HepG2 (cell line): ENCODE data around the gene PDPK1. TPM values are rescaled to one million over a fixed set of nuclear protein-coding genes. Genes with fewer than 3 reads are reported as not detected.

Experiments used
- ATAC-seq: fragments of 200-7000 bp; cut with Tn5 transposase; 3 replicates; pipeline ENCODE4 v1.9.1; 2020; ENCODE audit warnings: mild to moderate bottlenecking, moderate library complexity
- BruUV-seq: library from RNA; stranded (reverse); fragments of 400-500 nt; replicated peaks from 2 replicates; lab custom pipeline; 2021; lab: Mats Ljungman, UMichigan
- CTCF ChIA-PET: fragments of 300-600 bp; formaldehyde crosslinking; extraction: SDS; loops from one replicate; lab custom pipeline; 2021; ENCODE audit warnings: low total read pairs, inconsistent platforms, low intra/inter-chr PET ratio; lab: Yijun Ruan, JAX
- POLR2A ChIA-PET: fragments of 350-600 bp; sonication (Branson Sonifier 250); formaldehyde crosslinking; loops from one replicate; lab custom pipeline; 2020; ENCODE audit warnings: antibody characterized with exemption, inconsistent platforms; lab: Yijun Ruan, JAX
- DNase-seq: peaks from one replicate; pipeline ENCODE4 v3.0.0-alpha.2; 2015; ENCODE audit warnings: low spot score
- FAIRE-seq: peaks from 3 replicates; lab custom pipeline; 2011; peaks lifted over from hg19 to GRCh38; lab: Jason Lieb, UNC
- H2AFZ ChIP-seq: one replicate; pipeline ENCODE4 v1.6.1; 2011; ENCODE audit warnings: low read length, inconsistent platforms
- H3K27ac ChIP-seq: fragments of 300-600 bp; 3 replicates; pipeline ENCODE4 v1.8.0; 2011; ENCODE audit warnings: mixed run types, mild to moderate bottlenecking, mixed read lengths, low read length, inconsistent platforms; ENCODE audit not compliant: insufficient read depth; ENCODE audit errors: extremely low read length
- H3K27me3 ChIP-seq, 2 experiments: fragments of 200-600 bp in 1 of 2; 2 replicates in 1 of 2; 3 replicates in 1 of 2; pipeline versions ENCODE4 v1.6.0 to v1.8.0; 2011; ENCODE audit warnings: low read length in 2 of 2, mild to moderate bottlenecking in 2 of 2, moderate library complexity in 2 of 2, inconsistent platforms in 1 of 2; ENCODE audit not compliant: insufficient read depth in 2 of 2, control insufficient read depth in 1 of 2
- H3K36me3 ChIP-seq, 2 experiments: fragments of 200-600 bp in 1 of 2; replicated peaks in 1 of 2; 2 replicates in 1 of 2; 3 replicates in 1 of 2; pipeline versions ENCODE4 v1.5.1 to v1.8.0; 2011; ENCODE audit warnings: low read length in 2 of 2, inconsistent platforms in 1 of 2; ENCODE audit not compliant: insufficient read depth in 2 of 2, control insufficient read depth in 1 of 2
- H3K4me1 ChIP-seq: 2 replicates; pipeline ENCODE4 v1.5.1; 2012; ENCODE audit warnings: low read length, inconsistent platforms; ENCODE audit not compliant: insufficient read depth
- H3K4me2 ChIP-seq: 2 replicates; pipeline ENCODE4 v1.6.0; 2011; ENCODE audit warnings: low read depth, low read length, inconsistent platforms
- H3K4me3 ChIP-seq, 3 experiments: fragments of 200-600 bp in 1 of 3; sonication (generic), shearing (Covaris generic) in 1 of 3; replicated peaks in 1 of 3; 2 replicates each; pipeline ENCODE4 v1.5.1; 2011 to 2016; ENCODE audit warnings: low read length in 3 of 3, inconsistent platforms in 2 of 3, low read depth in 2 of 3, mild to moderate bottlenecking in 2 of 3, control low read depth in 1 of 3, mixed read lengths in 1 of 3; ENCODE audit not compliant: insufficient read depth in 1 of 3
- H3K79me2 ChIP-seq: one replicate; pipeline ENCODE4 v1.6.1; 2011; ENCODE audit warnings: low read length, inconsistent platforms; ENCODE audit not compliant: insufficient read depth
- H3K9ac ChIP-seq: 2 replicates; pipeline ENCODE4 v1.6.0; 2011; ENCODE audit warnings: mild to moderate bottlenecking, low read depth, low read length, inconsistent platforms; ENCODE audit not compliant: insufficient read depth
- H3K9me3 ChIP-seq: 2 replicates; pipeline ENCODE4 v1.5.1; 2012; ENCODE audit warnings: mild to moderate bottlenecking, low read length
- H4K20me1 ChIP-seq: 2 replicates; pipeline ENCODE4 v1.6.0; 2011; ENCODE audit warnings: inconsistent platforms, mild to moderate bottlenecking, low read length, moderate library complexity; ENCODE audit not compliant: insufficient read depth
- ARNT2 ChIP-seq: sonication (generic); formaldehyde crosslinking; IDR thresholded peaks from 2 replicates; pipeline ENCODE4 v1.8.0; 2022; ENCODE audit warnings: mild to moderate bottlenecking, low read depth, missing genetic modification reagents, moderate library complexity
- ARNTL ChIP-seq: sonication (generic); formaldehyde crosslinking; IDR thresholded peaks from 2 replicates; pipeline ENCODE4 v1.4.0; 2020; ENCODE audit warnings: mild to moderate bottlenecking, missing genetic modification reagents
- HNRNPH1 ChIP-seq: fragments of 200-400 bp; formaldehyde crosslinking; optimal IDR thresholded peaks from 2 replicates; pipeline ENCODE3; 2017; ENCODE audit warnings: mild to moderate bottlenecking, low read depth, low read length
- IKZF4 ChIP-seq: sonication (generic); formaldehyde crosslinking; IDR thresholded peaks from 2 replicates; pipeline ENCODE4 v1.5.1; 2020; ENCODE audit warnings: borderline replicate concordance, mild to moderate bottlenecking, low read depth, missing genetic modification reagents; ENCODE audit errors: not compliant biosample characterization
- KAT8 ChIP-seq: IDR thresholded peaks from 2 replicates; pipeline ENCODE4 v1.6.1; 2016; ENCODE audit warnings: missing genetic modification reagents, missing compliant biosample characterization
- MAFF ChIP-seq: IDR thresholded peaks from 2 replicates; pipeline ENCODE4 v1.6.1; 2011; ENCODE audit warnings: low read depth, low read length, improper control_type of control experiment
- PAF1 ChIP-seq: IDR thresholded peaks from 2 replicates; pipeline ENCODE4 v1.6.1; 2016; ENCODE audit warnings: missing genetic modification reagents, missing compliant biosample characterization
- PHF5A ChIP-seq: IDR thresholded peaks from one replicate; pipeline ENCODE4 v1.6.1; 2018; ENCODE audit warnings: low read depth, missing genetic modification reagents; ENCODE audit not compliant: unreplicated experiment
- SYNCRIP ChIP-seq: fragments of 200-400 bp; formaldehyde crosslinking; IDR thresholded peaks from 2 replicates; pipeline ENCODE4 v1.6.1; 2018; ENCODE audit warnings: mild to moderate bottlenecking, low read depth, low read length; ENCODE audit not compliant: insufficient read depth
- TBX3 ChIP-seq: fragments of 450-650 bp; IDR thresholded peaks from 2 replicates; pipeline ENCODE4 v1.6.1; 2017; ENCODE audit warnings: antibody characterized with exemption, mild to moderate bottlenecking, inconsistent platforms, borderline replicate concordance
- ZNF567 ChIP-seq: sonication (generic); formaldehyde crosslinking; IDR thresholded peaks from 2 replicates; pipeline ENCODE4 v1.8.1; 2023; ENCODE audit warnings: mild to moderate bottlenecking, missing genetic modification reagents, borderline replicate concordance
- ZNF746 ChIP-seq: sonication (generic); formaldehyde crosslinking; IDR thresholded peaks from 2 replicates; pipeline ENCODE4 v1.8.0; 2022; ENCODE audit warnings: mild to moderate bottlenecking, missing genetic modification reagents
- ZNF792 ChIP-seq: IDR thresholded peaks from 2 replicates; pipeline ENCODE4 v1.6.1; 2016
- WGBS: methylation state at CpG from one replicate; pipeline ENCODE4 v1.1.6; 2017; ENCODE audit warnings: low lambda C conversion rate; 5-methylcytosine and 5-hydroxymethylcytosine counted together
- in situ Hi-C: cut with HindIII; loops from 2 replicates; pipeline ENCODE4 v1.10.0; 2017; ENCODE audit warnings: low pct_unique_long_range_greater_than_20kb; ENCODE audit not compliant: extremely low pct_ligation_motif_present
- intact Hi-C: fragments of 100-400 bp; cut with micrococcal nuclease; formaldehyde crosslinking; loops from one replicate; pipeline ENCODE4 v1.10.0; 2022; ENCODE audit not compliant: unreplicated experiment
- polyA plus RNA-seq, 8 experiments: library from polyadenylated mRNA; depleted of rRNA in 3 of 8; stranded (reverse) in 7 of 8; unstranded in 1 of 8; fragments of >200 nt; fragmentation: Illumina TruSeq in 4 of 8; extraction: Trizol in 4 of 8; gene quantifications; 2 replicates each; pipeline versions ENCODE4 v1.2.1 to v1.2.3, GENCODE V29; 2011 to 2016; ENCODE audit warnings: low read depth in 4 of 8, missing spikeins in 1 of 8, mixed read lengths in 1 of 8; ENCODE audit not compliant: insufficient read depth in 1 of 8
- total RNA-seq, 5 experiments: library from RNA; depleted of rRNA; stranded (reverse); fragments of >200 nt; fragmentation: Illumina TruSeq; extraction: Trizol; gene quantifications; 2 replicates each; pipeline ENCODE4 v1.2.3, GENCODE V29; 2016; ENCODE audit warnings: low read depth in 1 of 5
- TF ChIP-seq, protein P1 (sequence below): sonication (generic); formaldehyde crosslinking; IDR thresholded peaks from 2 replicates; pipeline ENCODE4 v1.8.0; 2022; ENCODE audit warnings: mild to moderate bottlenecking, missing genetic modification reagents, moderate library complexity
- TF ChIP-seq, protein P2 (sequence below): sonication (generic); formaldehyde crosslinking; IDR thresholded peaks from 2 replicates; pipeline ENCODE4 v1.8.1; 2023; ENCODE audit warnings: mild to moderate bottlenecking, moderate library complexity, missing genetic modification reagents
- TF ChIP-seq, protein P3 (sequence below): sonication (generic); formaldehyde crosslinking; IDR thresholded peaks from 2 replicates; pipeline ENCODE4 v1.4.0; 2020; ENCODE audit warnings: mild to moderate bottlenecking, missing genetic modification reagents, borderline replicate concordance
- TF ChIP-seq, protein P4 (sequence below): sonication (generic); formaldehyde crosslinking; IDR thresholded peaks from 2 replicates; pipeline ENCODE4 v1.8.1; 2023; ENCODE audit warnings: mild to moderate bottlenecking, missing genetic modification reagents

Gene PDPK1
- total and polyA plus RNA-seq, 2 of the 13 experiments (the other 11 are each of a cell fraction or from before 2014, with no cell fraction given): 59.6 to 129 TPM

DNA sequence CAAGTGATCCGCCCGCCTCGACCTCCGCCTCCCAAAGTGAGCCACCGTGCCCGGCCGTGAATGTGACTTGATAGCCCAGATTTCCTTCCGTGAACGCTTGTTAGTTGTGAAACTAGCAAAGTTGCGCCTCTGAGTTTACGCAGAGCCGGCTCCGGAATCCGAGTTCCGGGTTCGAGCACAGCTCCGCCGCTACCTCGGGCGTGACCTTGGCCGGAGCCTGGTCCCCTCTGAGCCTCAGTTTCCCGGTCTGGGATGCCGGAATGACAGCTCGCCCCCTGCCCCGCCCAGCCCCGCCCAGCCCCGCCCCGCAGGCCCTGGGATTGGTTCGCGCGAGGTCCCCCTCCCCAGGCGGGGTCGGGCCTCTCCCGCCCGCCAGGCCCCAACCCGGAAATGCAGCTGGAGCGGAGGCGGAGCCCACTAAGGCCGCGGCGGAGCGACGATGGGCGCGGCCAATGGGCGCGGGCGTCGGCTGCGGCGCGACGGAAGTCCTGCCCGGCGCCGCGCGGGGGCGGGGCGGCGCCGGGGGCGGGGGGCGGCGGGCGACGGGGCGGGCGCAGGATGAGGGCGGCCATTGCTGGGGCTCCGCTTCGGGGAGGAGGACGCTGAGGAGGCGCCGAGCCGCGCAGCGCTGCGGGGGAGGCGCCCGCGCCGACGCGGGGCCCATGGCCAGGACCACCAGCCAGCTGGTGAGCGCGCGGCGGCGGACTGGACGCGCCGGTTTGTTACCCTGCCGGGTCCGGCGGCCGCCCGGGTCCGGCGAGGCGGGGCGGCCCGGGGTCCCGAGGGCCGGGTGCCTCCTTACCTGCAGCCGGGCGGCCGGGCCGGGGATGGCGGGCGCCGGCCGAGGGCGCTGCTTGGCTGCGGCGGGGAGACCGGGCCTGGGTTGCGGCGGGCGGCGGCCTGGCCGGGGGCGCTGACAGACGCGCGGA, at the start of gene PDPK1 (continued):
- TF ChIP-seq, protein P1, sequence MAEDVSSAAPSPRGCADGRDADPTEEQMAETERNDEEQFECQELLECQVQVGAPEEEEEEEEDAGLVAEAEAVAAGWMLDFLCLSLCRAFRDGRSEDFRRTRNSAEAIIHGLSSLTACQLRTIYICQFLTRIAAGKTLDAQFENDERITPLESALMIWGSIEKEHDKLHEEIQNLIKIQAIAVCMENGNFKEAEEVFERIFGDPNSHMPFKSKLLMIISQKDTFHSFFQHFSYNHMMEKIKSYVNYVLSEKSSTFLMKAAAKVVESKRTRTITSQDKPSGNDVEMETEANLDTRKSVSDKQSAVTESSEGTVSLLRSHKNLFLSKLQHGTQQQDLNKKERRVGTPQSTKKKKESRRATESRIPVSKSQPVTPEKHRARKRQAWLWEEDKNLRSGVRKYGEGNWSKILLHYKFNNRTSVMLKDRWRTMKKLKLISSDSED (CRISPR knock-in tag): no peak
- no peak for TF ChIP-seq SYNCRIP
- 0 out of 2 replicates have a peak, but pooled peaks have one; percentile 28 for TF ChIP-seq ARNTL
- TF ChIP-seq PAF1 (CRISPR knock-in tag): no peak
- no peak for TF ChIP-seq MAFF
- TF ChIP-seq, protein P2, sequence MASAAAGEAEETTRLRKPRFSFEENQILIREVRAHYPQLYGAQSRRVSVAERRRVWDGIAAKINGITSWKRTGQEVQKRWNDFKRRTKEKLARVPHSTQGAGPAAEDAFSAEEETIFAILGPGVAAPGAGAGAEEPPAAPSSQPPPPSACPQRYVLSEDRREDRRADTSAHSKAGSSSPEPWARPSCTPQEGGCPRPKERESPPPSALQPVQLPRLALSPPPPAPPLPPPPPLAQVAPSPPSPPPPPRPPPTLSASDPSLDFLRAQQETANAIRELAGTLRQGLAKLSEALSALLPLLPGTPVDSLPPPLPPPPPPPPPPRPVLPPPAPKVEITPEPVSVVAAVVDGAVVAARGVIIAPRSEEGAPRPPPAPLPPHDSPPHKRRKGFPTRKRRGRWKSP: no peak
- TF ChIP-seq, all 625 proteins: peak for 57

DNA sequence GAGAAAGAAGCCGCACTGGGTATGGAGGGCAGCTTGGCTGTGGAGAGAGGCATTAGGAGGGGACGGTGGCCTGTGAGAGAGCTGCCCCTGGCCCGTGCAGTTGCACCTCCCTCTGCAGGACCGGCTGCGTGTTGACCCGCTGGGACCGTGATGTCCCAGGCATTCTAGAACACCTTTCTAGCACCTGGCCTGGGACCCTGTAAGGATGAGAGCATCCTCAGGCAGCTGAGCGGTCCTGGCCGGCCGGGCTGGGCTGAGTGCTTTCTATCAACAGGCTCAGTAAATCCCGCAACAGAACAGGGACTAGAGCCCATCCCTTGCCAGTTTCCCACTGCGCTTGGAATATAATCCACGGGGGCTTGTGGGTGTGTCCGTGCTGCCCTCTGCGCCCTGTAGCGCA, 48.2 kb upstream of the PDPK1 start:
- peaks cover 23% of the 10 kb centered on the region for H3K79me2 ChIP-seq
- POLR2A ChIA-PET: interaction anchor here (1.5 kb wide), 1 partner anchor 24 kb away, joined by 3 read pairs; the partner anchor contains the start of gene ATP6V0C
- peaks cover 26% of the 10 kb centered on the region for H4K20me1 ChIP-seq
- no peak overlapping the region for H3K4me2 ChIP-seq
- H3K27ac ChIP-seq: no peak overlapping the region
- CTCF ChIA-PET: no interaction called here
- no TSS peak for BruUV-seq
- DNase-seq (no peak), ATAC-seq (no peak), FAIRE-seq (no peak)
- no peak overlapping the region for H3K9ac ChIP-seq
- no peak overlapping the region for H2AFZ ChIP-seq
- 95% methylated on average over 10 of the region's 16 CpGs for WGBS
- no peak overlapping the region for H3K4me3 ChIP-seq
- H3K4me1 ChIP-seq: peaks cover 40% of the 10 kb centered on the region
- peaks cover 0 to 2% of the 10 kb centered on the region in 2 experiments; a peak in 1 of 5 replicates for H3K36me3 ChIP-seq
- H3K9me3 ChIP-seq: no peaks in the 10 kb centered on the region
- H3K27me3 ChIP-seq: no peaks in the 10 kb centered on the region
- in situ Hi-C loops (no loop called here), intact Hi-C loops (no loop called here)
- TF ChIP-seq, protein P3, sequence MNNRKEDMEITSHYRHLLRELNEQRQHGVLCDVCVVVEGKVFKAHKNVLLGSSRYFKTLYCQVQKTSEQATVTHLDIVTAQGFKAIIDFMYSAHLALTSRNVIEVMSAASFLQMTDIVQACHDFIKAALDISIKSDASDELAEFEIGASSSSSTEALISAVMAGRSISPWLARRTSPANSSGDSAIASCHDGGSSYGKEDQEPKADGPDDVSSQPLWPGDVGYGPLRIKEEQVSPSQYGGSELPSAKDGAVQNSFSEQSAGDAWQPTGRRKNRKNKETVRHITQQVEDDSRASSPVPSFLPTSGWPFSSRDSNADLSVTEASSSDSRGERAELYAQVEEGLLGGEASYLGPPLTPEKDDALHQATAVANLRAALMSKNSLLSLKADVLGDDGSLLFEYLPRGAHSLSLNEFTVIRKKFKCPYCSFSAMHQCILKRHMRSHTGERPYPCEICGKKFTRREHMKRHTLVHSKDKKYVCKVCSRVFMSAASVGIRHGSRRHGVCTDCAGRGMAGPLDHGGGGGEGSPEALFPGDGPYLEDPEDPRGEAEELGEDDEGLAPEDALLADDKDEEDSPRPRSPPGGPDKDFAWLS (CRISPR knock-in tag): no peak
- TF ChIP-seq KAT8 (CRISPR knock-in tag): no peak
- TF ChIP-seq ZNF792 (CRISPR knock-in tag): no peak
- TF ChIP-seq, protein P4, sequence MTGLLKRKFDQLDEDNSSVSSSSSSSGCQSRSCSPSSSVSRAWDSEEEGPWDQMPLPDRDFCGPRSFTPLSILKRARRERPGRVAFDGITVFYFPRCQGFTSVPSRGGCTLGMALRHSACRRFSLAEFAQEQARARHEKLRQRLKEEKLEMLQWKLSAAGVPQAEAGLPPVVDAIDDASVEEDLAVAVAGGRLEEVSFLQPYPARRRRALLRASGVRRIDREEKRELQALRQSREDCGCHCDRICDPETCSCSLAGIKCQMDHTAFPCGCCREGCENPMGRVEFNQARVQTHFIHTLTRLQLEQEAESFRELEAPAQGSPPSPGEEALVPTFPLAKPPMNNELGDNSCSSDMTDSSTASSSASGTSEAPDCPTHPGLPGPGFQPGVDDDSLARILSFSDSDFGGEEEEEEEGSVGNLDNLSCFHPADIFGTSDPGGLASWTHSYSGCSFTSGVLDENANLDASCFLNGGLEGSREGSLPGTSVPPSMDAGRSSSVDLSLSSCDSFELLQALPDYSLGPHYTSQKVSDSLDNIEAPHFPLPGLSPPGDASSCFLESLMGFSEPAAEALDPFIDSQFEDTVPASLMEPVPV (CRISPR knock-in tag): no peak
- no peak for TF ChIP-seq ARNT2
- no peak for TF ChIP-seq ZNF746 (CRISPR knock-in tag)
- no peak for TF ChIP-seq ZNF567 (CRISPR knock-in tag)
- TF ChIP-seq HNRNPH1: no peak
- no peak for TF ChIP-seq PHF5A (CRISPR knock-in tag)
- no peak for TF ChIP-seq IKZF4 (CRISPR knock-in tag)
- no peak for TF ChIP-seq TBX3
